NK-92 (cell line): Measurements from ENCODE around the gene SFXN1.
"Not testable (repeated sequence)": the region's sequence is repeated elsewhere in the genome, so short reads cannot be mapped to it uniquely, and the experiment has no call there.

ENCODE experiments used
- DNase-seq: peaks from one replicate; lab custom pipeline; 2025; ENCODE audit not compliant: unreplicated experiment; lab: John Stamatoyannopoulos, UW

SFXN1 gene

DNA sequence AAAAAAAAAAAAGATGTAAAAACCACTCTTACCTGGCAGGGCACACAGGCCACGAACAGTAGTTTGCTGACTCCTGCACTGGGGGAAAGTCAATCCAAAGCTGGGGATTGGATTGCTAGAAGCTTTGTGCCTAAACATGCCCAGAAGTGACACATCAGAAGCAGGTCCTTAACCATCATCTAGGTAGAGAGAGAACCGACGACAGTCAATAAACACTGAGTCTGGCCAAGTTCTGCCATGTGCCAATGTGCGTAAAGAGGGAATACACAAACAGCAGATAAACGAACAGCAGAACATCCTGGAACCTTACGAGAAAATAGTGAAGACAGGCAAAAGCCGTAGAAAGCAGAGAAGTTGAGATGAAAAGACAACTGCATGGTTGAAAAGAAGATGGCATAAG is 14.9 kb downstream of the SFXN1 start:
- no peak for DNase-seq

GRCh38 chr5:175493726-175494125 is 15.4 kb downstream of the SFXN1 start:
- DNase-seq, result no peak

DNA sequence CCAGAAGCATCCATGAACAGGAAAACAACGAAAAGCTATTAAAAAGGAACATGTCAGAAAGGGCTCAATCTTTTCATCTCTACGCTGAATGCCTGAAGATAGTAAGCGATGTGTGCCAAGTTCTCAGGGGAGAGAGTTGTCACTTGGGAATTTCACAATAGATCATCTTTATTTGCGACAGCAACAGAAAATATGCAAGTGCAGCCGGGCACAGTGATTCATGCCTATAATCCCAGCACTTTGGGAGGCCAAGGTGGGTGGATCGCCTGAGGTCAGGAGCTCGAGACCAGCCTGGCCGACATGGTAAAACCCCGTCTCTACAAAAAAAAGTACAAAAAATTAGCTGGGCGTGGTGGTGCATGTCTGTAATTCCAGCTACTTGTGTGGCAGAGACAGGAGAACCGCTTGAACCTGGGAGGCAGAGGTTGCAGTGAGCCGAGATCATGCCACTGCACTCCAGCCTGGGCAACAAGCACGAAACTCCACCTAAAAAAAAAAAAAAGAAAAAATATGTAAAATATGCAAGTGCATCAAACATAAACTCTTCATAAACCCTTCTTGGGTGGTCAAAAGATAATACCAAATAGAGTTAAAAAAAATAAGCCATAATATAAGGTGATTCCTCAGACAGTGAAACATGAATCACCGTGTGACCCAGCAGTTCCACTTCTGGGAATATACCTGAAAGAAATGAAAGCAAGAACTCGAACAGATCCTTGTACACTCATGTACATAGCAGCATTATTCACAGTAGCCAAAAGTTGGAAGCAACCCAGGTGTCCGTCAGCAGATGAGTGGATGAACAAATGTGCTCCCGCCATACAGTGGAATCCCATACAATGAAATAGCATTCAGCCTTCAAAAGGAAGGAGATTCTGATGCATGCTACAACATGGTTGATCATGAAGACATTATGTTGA is 16.2 kb downstream of the SFXN1 start:
- no peak for DNase-seq

GRCh38 chr5:175501759-175502158 is 23.4 kb downstream of the SFXN1 start:
- no peak for DNase-seq

DNA sequence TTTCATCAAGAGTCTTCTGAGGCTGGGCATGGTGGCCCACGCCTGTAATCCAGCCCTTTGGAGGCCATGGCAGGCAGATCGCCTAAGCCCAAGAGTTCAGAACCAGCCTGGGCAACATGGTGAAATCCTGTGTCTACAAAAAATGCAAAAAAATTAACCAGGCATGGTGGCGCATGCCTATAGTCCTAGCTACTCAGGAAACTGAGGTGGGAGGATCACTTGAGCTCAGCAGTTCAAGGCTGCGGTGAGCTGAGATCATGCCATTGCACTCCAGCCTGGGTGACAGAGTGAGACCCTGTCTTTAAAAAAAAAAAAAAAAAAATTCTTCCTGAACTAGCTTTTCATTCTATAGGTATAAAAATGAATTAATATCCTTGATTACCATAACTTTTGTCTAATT is 29.3 kb downstream of the SFXN1 start:
- DNase-seq, result not testable (repeated sequence)

DNA sequence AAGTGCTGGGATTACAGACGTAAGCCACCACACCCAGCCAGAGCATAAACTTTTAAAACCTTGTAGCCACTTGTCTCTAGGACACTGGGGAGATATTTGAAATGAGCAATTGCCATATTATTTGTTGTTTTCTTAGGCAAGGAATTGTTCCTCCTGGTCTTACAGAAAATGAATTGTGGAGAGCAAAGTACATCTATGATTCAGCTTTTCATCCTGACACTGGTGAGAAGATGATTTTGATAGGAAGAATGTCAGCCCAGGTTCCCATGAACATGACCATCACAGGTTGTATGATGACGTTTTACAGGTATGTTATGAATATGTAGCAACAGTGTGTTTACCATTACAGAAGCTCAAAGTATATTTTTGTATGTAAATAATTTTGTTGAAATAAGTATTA is 30.5 kb downstream of the SFXN1 start:
- no peak for DNase-seq

- DNase-seq, result no peak
Measured at GRCh38 chr5:175513297-175513696, 34.9 kb downstream of the SFXN1 start.

GRCh38 chr5:175513726-175514125 is 35.4 kb downstream of the SFXN1 start:
- DNase-seq, result no peak

- DNase-seq, result no peak
Measured at GRCh38 chr5:175516933-175517823, 38.8 kb downstream of the SFXN1 start.

DNA sequence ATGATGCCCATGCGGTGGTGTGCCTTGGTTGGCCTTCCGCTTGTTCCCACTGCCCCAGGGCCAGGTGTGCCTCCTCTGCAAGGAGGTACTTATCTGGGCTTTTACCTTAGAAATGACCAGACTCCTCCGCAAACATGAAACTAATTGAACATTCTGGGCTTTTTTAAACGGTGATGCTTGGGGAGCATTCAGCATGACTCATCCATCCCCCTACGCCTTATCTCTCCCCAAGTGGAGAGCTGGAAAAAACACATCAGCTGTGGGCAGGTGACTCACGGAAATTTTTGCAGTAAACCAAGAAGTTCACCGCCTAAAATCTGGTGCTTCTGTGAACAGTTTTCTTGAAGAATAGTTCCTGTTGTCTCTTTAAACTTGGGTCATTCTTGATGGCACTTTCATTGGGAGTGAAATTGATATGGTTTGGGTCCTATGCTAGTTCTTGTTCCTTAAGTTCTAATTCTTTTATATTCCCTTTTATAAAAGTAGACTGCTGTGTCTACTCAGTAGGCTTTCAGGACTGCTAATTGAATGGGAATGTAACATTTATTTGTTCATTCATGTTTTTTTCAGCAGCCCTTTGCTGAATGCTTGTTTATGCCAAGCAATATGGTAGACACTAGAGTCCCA is 39.6 kb downstream of the SFXN1 start:
- DNase-seq, result no peak

GRCh38 chr5:175519006-175519405 is 40.6 kb downstream of the SFXN1 start:
- DNase-seq, result no peak

GRCh38 chr5:175520321-175520720 is 42.0 kb downstream of the SFXN1 start:
- DNase-seq, result no peak

- no peak for DNase-seq
Measured at GRCh38 chr5:175520873-175521272, 42.5 kb downstream of the SFXN1 start.

DNA sequence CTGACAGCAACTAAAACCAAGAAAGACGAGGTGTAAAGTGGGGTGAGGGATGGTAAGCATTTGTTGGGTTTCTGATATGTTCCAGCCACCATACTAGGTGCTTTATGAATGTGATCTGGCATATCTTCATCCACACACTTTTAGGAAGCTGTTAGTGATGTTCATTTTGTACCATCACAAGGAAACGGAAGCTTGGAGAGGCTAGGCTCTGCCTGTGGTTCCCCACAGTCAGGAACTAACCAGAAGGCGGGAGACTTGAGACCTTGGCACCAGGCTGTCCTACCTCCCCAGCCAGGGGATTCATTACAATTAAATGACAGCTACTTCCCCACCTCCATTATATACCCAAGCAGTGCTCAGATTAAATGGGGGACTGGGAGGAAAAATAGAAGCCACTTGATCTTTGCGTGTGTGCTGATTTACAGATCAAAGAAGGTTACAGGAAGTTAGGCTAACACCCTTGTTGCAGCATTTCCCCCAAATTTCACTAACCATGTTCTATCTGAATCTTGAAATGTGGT is 43.0 kb downstream of the SFXN1 start:
- DNase-seq, result no peak

DNA sequence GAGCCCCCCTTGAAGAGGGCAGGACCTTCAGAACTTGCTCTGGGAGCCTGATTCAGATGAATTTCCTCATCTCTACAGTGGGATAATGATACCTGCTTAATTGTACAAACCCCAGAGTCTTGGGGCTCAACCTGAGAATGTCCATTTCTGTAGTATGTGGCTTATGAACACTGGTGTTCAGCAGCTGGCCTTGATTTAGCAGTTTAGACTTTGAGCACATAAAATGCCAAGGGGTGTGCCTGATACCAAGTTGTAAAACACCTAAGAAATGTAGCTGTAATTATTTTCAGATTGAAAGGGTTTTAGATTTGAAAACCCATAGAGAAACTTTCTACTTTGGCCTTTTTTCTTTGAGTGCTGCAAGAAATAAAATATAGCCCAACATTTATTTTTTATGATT is 44.9 kb downstream of the SFXN1 start:
- DNase-seq, result no peak

DNA sequence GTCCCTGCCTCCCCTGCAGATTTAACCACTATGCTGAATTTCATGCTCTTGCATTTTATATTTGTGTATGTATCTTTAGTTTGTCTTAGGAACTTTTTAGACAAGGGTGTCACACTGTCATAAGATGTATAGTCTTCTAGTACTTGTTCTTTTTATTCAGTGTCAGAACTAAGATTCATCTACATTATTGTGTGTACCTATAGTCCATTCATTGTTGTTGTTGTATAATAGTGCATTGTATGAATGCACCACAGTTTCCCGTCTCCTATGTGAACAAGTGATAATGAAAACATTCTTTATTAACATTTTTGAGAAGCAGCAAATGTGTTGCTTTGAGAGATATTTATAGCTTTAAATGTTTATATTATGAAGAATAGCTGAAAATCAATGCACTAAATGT is 45.9 kb downstream of the SFXN1 start:
- DNase-seq, result no peak

DNA sequence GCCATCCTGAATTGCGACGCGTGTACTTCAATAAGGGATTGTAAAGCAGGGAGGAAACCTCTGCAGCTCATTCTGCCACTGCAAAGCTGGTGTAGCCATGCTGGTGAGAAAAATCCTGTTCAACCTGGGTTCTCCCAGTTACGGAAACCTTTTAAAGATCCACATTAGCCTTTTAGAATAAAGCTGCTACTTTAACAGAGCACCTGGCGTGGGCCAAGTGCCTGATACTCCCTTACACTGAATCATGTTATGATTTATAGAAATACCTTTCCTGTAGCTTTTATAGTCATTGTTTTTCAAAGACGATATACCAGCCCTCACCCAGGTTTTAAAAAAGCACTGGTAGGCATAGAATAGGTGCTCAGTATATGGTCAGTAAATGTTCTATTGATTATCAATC is 48.3 kb downstream of the SFXN1 start:
- no peak for DNase-seq

GRCh38 chr5:175531361-175531760 is 53.0 kb downstream of the SFXN1 start:
- DNase-seq, result no peak

GRCh38 chr5:175534070-175534932 is 55.9 kb downstream of the SFXN1 start:
- DNase-seq, result no peak

DNA sequence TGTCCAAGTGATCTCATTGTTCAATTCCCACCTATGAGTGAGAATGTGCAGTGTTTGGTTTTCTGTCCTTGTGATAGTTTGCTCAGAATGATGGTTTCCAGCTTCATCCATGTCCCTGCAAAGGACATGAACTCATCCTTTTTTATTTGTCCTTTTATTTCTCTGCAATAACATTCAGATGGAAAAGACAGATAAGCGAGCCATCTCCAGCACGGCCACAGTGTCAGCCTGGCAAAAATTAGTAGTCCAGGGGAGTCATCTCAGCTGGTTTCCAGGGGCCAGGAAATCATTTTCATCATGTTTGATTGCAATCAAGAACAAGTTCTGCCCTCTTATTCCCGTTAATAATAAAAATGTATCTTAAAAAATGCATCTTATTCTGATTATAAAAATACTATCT is 57.0 kb downstream of the SFXN1 start:
- not testable (repeated sequence) for DNase-seq
